Esophagus muscularis mucosa (tissue), 3 donors: ENCODE measurements around the gene NPEPPS.

Source experiments
- POLR2AphosphoS5 ChIP-seq, 2 donors: sonication (generic); formaldehyde crosslinking; IDR thresholded peaks; one replicate each; pipeline ENCODE4 v1.6.1; 2017; ENCODE audit warnings: antibody characterized with exemption in 2 of 2
- TF ChIP-seq, protein P1 (sequence below), 3 experiments: fragments of 200-600 bp in 2 of 3; fragments of 450-650 bp in 1 of 3; sonication (generic) in 2 of 3; IDR thresholded peaks; one replicate each; pipeline ENCODE4 v1.5.1; 2017 to 2019; ENCODE audit warnings: antibody characterized with exemption in 3 of 3, mild to moderate bottlenecking in 2 of 3, moderate library complexity in 1 of 3

GRCh38 chr17:47607481-47607880, 76.6 kb downstream of the NPEPPS start:
- no peak for TF ChIP-seq POLR2AphosphoS5 (IDR thresholded peaks at IDR 0.05)
- TF ChIP-seq, protein P1, sequence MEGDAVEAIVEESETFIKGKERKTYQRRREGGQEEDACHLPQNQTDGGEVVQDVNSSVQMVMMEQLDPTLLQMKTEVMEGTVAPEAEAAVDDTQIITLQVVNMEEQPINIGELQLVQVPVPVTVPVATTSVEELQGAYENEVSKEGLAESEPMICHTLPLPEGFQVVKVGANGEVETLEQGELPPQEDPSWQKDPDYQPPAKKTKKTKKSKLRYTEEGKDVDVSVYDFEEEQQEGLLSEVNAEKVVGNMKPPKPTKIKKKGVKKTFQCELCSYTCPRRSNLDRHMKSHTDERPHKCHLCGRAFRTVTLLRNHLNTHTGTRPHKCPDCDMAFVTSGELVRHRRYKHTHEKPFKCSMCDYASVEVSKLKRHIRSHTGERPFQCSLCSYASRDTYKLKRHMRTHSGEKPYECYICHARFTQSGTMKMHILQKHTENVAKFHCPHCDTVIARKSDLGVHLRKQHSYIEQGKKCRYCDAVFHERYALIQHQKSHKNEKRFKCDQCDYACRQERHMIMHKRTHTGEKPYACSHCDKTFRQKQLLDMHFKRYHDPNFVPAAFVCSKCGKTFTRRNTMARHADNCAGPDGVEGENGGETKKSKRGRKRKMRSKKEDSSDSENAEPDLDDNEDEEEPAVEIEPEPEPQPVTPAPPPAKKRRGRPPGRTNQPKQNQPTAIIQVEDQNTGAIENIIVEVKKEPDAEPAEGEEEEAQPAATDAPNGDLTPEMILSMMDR (IDR thresholded peaks at IDR 0.05): no peak
